Calu3 (cell line): ENCODE measurements around the gene CCDC192. TPM values are rescaled to one million over a fixed set of nuclear protein-coding genes. Genes with fewer than 3 reads are reported as not detected.
"Not testable (repeated sequence)": the region's sequence is repeated elsewhere in the genome, so short reads cannot be mapped to it uniquely, and the experiment has no call there.

Source experiments
- BruUV-seq: library from RNA; stranded (reverse); fragments of 400-500 nt; replicated peaks from 2 replicates; lab custom pipeline; 2021; lab: Mats Ljungman, UMichigan
- CTCF ChIA-PET: fragments of 300-600 bp; sonication (Branson Sonifier 250); formaldehyde crosslinking; loops from one replicate; lab custom pipeline; 2022; ENCODE audit warnings: antibody characterized with exemption; lab: Charles Lee
- DNase-seq: peaks from one replicate; pipeline ENCODE4 v3.0.0; 2022
- H3K27ac Mint-ChIP-seq: one replicate; pipeline ENCODE4 v1.8.0; 2022; ENCODE audit warnings: mixed read lengths; ENCODE audit not compliant: unreplicated experiment
- H3K27me3 Mint-ChIP-seq: one replicate; pipeline ENCODE4 v1.8.0; 2022; ENCODE audit warnings: mixed read lengths; ENCODE audit not compliant: unreplicated experiment
- H3K36me3 Mint-ChIP-seq: one replicate; pipeline ENCODE4 v1.8.0; 2022; ENCODE audit warnings: mild to moderate bottlenecking, moderate library complexity, mixed read lengths; ENCODE audit not compliant: insufficient read depth, unreplicated experiment
- H3K4me1 Mint-ChIP-seq: one replicate; pipeline ENCODE4 v1.8.0; 2022; ENCODE audit warnings: mild to moderate bottlenecking, low read depth, mixed read lengths; ENCODE audit not compliant: unreplicated experiment
- H3K4me3 Mint-ChIP-seq: one replicate; pipeline ENCODE4 v1.8.0; 2022; ENCODE audit warnings: mild to moderate bottlenecking, low read depth, moderate library complexity, mixed read lengths; ENCODE audit not compliant: unreplicated experiment
- H3K9me3 Mint-ChIP-seq: one replicate; pipeline ENCODE4 v1.8.0; 2022; ENCODE audit warnings: low read depth, mixed read lengths; ENCODE audit not compliant: unreplicated experiment
- intact Hi-C: fragments of 100-400 bp; cut with micrococcal nuclease; formaldehyde crosslinking; loops from one replicate; pipeline ENCODE4 v1.10.0; 2022; ENCODE audit not compliant: unreplicated experiment
- total RNA-seq: library from RNA; stranded (reverse); gene quantifications from 2 replicates; pipeline ENCODE4 v1.2.3, GENCODE V29; 2022
- TF ChIP-seq, protein P1 (sequence below): fragments of 200-600 bp; IDR thresholded peaks from one replicate; pipeline ENCODE4 v1.8.0; 2022; ENCODE audit warnings: antibody characterized with exemption; ENCODE audit not compliant: unreplicated experiment

The CCDC192 gene
- total RNA-seq, 1 experiment from 2014 or later: 2.5 TPM

DNA sequence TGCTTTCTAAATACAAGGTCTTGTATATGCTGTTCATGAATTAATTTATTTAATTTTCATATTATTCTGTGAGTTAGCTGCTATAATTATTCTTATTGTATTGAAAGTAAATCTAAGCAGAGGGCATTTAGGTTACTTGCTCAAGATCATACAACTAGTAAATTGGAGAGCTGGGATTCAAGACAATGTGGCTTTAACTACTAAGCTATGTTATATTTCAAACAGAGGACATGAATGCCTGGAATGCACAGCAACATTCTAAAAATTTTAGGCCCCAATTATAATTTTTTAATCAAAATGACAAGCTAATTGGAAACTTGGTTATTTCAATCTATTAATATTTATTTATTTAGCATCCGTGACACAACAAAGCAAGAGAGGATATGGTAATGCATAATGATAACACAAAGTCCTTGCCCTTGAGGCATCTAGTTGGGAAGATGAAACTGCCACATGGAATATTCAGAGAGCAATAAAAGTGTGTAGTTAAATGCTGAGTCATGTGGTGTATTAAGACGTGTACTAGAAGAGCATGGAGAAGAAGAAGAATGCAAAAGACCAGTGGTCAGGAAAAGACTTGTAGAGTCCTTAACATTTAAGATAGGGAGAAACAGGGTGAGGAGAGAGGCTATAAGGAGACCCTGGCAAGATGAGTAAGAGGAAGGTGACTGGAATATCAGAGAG lies 29.9 kb upstream of the CCDC192 start:
- no peak for DNase-seq
- CTCF ChIA-PET: interaction anchor here (0.6 kb wide), 1 partner anchor 683 kb away, joined by 6 read pairs; no protein-coding TSS in a partner anchor
- no peaks in the 10 kb centered on the region for H3K36me3 Mint-ChIP-seq
- TF ChIP-seq, protein P1, sequence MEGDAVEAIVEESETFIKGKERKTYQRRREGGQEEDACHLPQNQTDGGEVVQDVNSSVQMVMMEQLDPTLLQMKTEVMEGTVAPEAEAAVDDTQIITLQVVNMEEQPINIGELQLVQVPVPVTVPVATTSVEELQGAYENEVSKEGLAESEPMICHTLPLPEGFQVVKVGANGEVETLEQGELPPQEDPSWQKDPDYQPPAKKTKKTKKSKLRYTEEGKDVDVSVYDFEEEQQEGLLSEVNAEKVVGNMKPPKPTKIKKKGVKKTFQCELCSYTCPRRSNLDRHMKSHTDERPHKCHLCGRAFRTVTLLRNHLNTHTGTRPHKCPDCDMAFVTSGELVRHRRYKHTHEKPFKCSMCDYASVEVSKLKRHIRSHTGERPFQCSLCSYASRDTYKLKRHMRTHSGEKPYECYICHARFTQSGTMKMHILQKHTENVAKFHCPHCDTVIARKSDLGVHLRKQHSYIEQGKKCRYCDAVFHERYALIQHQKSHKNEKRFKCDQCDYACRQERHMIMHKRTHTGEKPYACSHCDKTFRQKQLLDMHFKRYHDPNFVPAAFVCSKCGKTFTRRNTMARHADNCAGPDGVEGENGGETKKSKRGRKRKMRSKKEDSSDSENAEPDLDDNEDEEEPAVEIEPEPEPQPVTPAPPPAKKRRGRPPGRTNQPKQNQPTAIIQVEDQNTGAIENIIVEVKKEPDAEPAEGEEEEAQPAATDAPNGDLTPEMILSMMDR: no peak
- H3K4me1 Mint-ChIP-seq: no peaks in the 10 kb centered on the region
- H3K27me3 Mint-ChIP-seq: peaks cover 13% of the 10 kb centered on the region
- BruUV-seq: no TSS peak
- H3K27ac Mint-ChIP-seq: no peak overlapping the region
- H3K9me3 Mint-ChIP-seq: peaks cover 7% of the 10 kb centered on the region
- intact Hi-C loops: no loop called here
- H3K4me3 Mint-ChIP-seq: no peak overlapping the region

DNA sequence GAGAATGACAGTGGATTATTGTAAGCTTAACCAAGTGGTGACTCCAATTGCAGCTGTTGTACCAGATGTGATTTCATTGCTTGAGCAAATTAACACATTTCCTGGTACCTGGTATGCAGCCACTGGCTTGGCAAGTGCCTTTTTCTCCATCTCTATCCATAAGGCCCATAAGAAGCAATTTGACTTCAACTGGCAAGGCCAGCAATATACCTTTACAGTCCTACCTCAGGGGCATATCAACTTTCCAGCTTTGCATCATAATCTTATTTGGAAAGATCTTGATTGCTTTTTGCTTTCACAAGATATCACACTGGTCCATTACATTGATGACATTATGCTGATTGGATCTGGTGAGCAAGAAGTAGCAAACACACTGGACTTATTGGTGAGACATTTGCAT lies 26.2 kb upstream of the CCDC192 start:
- CTCF ChIA-PET, H3K36me3 Mint-ChIP-seq, H3K27ac Mint-ChIP-seq, H3K9me3 Mint-ChIP-seq, DNase-seq, BruUV-seq, H3K27me3 Mint-ChIP-seq, H3K4me1 Mint-ChIP-seq, intact Hi-C loops, H3K4me3 Mint-ChIP-seq: not testable (repeated sequence)

DNA sequence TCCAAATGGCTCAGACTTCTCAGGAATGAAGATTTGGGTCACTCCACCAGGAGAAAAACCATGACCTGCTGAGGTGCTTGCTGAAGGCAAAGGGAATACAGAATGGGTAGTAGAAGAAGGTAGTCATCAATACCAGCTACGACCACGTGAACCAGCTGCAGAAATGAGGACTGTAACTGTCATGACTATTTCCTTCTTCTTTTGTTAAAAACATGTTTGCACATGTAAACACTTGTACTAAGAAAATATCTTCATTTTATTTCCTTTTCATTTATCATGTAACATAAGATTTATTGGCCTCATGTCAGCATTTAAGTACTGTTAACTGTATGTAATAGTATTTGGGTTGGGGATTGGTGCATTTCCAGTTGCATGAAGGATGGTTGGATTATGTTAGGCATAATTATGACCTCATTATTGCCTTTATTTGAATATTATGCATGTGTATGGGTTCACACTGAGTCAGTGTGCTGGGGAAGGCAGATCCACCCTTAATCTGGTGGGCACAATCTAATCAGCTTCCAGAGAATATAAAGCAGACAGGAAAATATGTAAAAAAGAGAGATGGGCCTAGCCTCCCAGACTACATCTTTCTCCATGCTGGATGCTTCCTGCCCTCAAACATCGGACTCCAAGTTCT lies 23.4 kb upstream of the CCDC192 start:
- H3K36me3 Mint-ChIP-seq, CTCF ChIA-PET, H3K9me3 Mint-ChIP-seq, H3K27ac Mint-ChIP-seq, DNase-seq, H3K4me1 Mint-ChIP-seq, H3K27me3 Mint-ChIP-seq, BruUV-seq, H3K4me3 Mint-ChIP-seq, intact Hi-C loops: not testable (repeated sequence)

DNA sequence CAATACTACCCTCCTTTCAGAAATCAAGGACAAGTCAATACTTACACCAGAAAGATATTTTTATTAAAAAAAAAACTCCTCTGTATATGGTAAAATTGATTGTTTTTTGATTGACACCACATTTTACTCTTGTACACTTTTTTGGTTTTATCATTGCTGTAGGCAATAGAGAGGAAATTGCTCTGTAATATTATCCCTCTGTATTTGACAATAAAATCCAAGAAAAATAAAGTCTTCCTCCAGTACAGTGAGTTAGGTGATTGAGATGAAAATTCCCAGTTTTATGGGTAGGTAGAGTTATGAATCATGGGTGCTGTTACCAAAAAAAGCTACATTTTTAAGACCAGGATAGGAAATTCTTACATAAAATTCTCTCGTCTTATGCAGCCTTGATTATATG lies 22.6 kb upstream of the CCDC192 start:
- CTCF ChIA-PET: no interaction called here
- Mint-ChIP-seq H3K27ac (no peak overlapping the region), H3K36me3 (no peaks in the 10 kb centered on the region), H3K4me3 (no peak overlapping the region), H3K4me1 (peaks cover 5% of the 10 kb centered on the region), H3K9me3 (peaks cover 6% of the 10 kb centered on the region), H3K27me3 (no peaks in the 10 kb centered on the region)
- no TSS peak for BruUV-seq
- TF ChIP-seq, protein P1: no peak
- DNase-seq: no peak
- intact Hi-C loops: no loop called here

DNA sequence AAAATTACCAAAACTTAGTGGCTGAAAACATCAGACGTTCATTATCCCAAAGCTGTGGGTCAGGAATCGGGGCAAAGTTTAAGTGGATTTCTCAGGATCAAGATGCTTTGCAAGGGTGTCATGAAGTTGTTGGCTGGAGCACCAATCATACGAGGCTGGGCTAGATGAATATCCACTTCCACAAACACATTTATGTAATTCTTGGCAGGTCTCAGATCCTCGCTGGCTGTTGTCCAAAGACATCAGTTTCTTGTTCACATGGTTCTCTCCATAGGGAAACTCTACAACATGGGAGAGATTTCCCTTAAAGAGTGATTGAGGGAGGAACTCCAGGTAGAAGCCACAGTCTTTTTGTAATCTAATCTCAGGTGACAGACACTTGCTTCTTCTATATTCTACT lies 20.2 kb upstream of the CCDC192 start:
- Mint-ChIP-seq H3K4me1 (peaks cover 15% of the 10 kb centered on the region), H3K9me3 (peaks cover 6% of the 10 kb centered on the region), H3K36me3 (no peaks in the 10 kb centered on the region), H3K27me3 (no peaks in the 10 kb centered on the region), H3K4me3 (no peak overlapping the region), H3K27ac (no peak overlapping the region)
- no peak for DNase-seq
- CTCF ChIA-PET: no interaction called here
- TF ChIP-seq, protein P1: no peak
- intact Hi-C loops: no loop called here
- no TSS peak for BruUV-seq
